ENCODE data around the gene MCOLN2.

GRCh38 chr1:84885469-84885868, 111.4 kb downstream of the MCOLN2 start:
- TF ChIP-seq EZH2 (IDR thresholded peaks at IDR 0.05; ENCODE audit: borderline replicate concordance, low read length), result no peak
- TF ChIP-seq, protein P1, sequence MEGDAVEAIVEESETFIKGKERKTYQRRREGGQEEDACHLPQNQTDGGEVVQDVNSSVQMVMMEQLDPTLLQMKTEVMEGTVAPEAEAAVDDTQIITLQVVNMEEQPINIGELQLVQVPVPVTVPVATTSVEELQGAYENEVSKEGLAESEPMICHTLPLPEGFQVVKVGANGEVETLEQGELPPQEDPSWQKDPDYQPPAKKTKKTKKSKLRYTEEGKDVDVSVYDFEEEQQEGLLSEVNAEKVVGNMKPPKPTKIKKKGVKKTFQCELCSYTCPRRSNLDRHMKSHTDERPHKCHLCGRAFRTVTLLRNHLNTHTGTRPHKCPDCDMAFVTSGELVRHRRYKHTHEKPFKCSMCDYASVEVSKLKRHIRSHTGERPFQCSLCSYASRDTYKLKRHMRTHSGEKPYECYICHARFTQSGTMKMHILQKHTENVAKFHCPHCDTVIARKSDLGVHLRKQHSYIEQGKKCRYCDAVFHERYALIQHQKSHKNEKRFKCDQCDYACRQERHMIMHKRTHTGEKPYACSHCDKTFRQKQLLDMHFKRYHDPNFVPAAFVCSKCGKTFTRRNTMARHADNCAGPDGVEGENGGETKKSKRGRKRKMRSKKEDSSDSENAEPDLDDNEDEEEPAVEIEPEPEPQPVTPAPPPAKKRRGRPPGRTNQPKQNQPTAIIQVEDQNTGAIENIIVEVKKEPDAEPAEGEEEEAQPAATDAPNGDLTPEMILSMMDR (IDR thresholded peaks at IDR 0.05; ENCODE audit: low read length), result no peak
